HL-60 (cell line): ENCODE data around the gene FGD3.

ENCODE experiments used
- DNase-seq, 2 experiments: peaks; one replicate each; pipeline ENCODE4 v3.0.0-alpha.2; 2010 to 2020; ENCODE audit warnings: low read depth in 1 of 2, low spot score in 1 of 2
- H3K27ac ChIP-seq: fragments of 250-450 bp; sonication (Bioruptor Pico); replicated peaks from 2 replicates; pipeline ENCODE4 v1.5.1; 2020; ENCODE audit warnings: mild to moderate bottlenecking, moderate library complexity
- H3K27me3 ChIP-seq: fragments of 250-450 bp; sonication (Bioruptor Pico); 2 replicates; pipeline ENCODE4 v1.5.1; 2021; ENCODE audit warnings: mild to moderate bottlenecking, moderate library complexity; ENCODE audit not compliant: insufficient read depth, poor library complexity, severe bottlenecking
- H3K4me3 ChIP-seq: replicated peaks from 2 replicates; pipeline ENCODE4 v1.5.1; 2011; ENCODE audit warnings: mild to moderate bottlenecking, control low read depth, low read length; ENCODE audit not compliant: insufficient read depth
- CTCF ChIP-seq: IDR thresholded peaks from one replicate; pipeline ENCODE4 v1.5.1; 2011; ENCODE audit warnings: low read length, control low read depth, inconsistent platforms; ENCODE audit not compliant: insufficient read depth
- GABPA ChIP-seq: IDR thresholded peaks from 2 replicates; pipeline ENCODE4 v1.6.1; 2012; ENCODE audit warnings: low read depth
- POLR2AphosphoS5 ChIP-seq: IDR thresholded peaks from 2 replicates; pipeline ENCODE4 v1.6.1; 2012; ENCODE audit warnings: low read depth
- REST ChIP-seq: IDR thresholded peaks from 2 replicates; pipeline ENCODE4 v1.6.1; 2012; ENCODE audit warnings: low read depth; ENCODE audit not compliant: insufficient replicate concordance
- SPI1 ChIP-seq: IDR thresholded peaks from 2 replicates; pipeline ENCODE4 v1.6.1; 2012; ENCODE audit warnings: low read depth, mild to moderate bottlenecking, borderline replicate concordance

FGD3 gene

GRCh38 chr9:92944921-92945320 is 2.4 kb upstream of the FGD3 start:
- TF ChIP-seq REST (no peak), POLR2AphosphoS5 (no peak), CTCF (no peak), SPI1 (no peak), GABPA (no peak)
- H3K4me3 ChIP-seq, result no peak overlapping the region
- H3K27me3 ChIP-seq, result peaks cover 23% of the 10 kb centered on the region
- no peak for DNase-seq
- H3K27ac ChIP-seq, result no peak overlapping the region

DNA sequence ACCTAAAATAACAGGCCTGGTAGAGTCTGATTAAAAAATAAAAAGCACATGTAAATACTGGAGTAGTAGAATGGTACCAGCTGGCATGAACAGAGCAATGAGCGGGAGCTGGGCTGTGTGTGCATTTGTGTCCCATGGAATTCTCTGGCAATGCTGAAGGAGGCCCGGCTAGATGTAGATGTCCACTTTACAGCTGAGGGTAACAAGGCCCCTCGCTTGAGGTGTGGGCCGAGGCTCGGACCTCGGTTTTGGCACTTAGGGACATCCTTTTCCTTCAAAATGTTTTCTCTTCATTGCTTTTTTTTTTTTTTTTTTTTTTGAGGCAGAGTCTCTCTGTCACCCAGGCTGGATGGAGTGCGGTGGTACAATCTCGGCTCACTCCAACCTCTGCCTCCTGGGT is 1.5 kb upstream of the FGD3 start:
- Histone ChIP-seq H3K27ac (no peak overlapping the region), H3K4me3 (no peak overlapping the region), H3K27me3 (peaks cover 23% of the 10 kb centered on the region)
- TF ChIP-seq SPI1 (no peak), POLR2AphosphoS5 (no peak), CTCF (no peak), GABPA (no peak), REST (no peak)
- no peak for DNase-seq

GRCh38 chr9:92948038-92948534 is 763 bp downstream of the FGD3 start:
- no peak overlapping the region for H3K27ac ChIP-seq
- DNase-seq, result no peak
- no peak overlapping the region for H3K4me3 ChIP-seq
- peaks cover 23% of the 10 kb centered on the region for H3K27me3 ChIP-seq
- TF ChIP-seq CTCF (no peak), GABPA (no peak), SPI1 (no peak), REST (no peak), POLR2AphosphoS5 (no peak)
